SU-DHL-6 (cell line): Measurements from ENCODE around the gene KMT2E.

Source experiments
- H2AFZ ChIP-seq: fragments of 200-600 bp; sonication (generic); 2 replicates; pipeline ENCODE4 v1.6.1; 2014; ENCODE audit warnings: low read depth, mild to moderate bottlenecking, moderate library complexity, mixed read lengths, antibody characterized with exemption, low read length; ENCODE audit not compliant: severe bottlenecking
- H3F3A ChIP-seq: fragments of 200-600 bp; shearing (Covaris generic); 2 replicates; pipeline ENCODE4 v1.6.0; 2016; ENCODE audit warnings: antibody characterized with exemption, mild to moderate bottlenecking; ENCODE audit not compliant: insufficient read depth
- H3K27ac ChIP-seq: fragments of 200-600 bp; sonication (generic); 2 replicates; pipeline ENCODE4 v1.5.1; 2016; ENCODE audit warnings: low read depth, mild to moderate bottlenecking, low read length, moderate library complexity, mixed read lengths
- H3K27me3 ChIP-seq: fragments of 200-600 bp; sonication (generic), shearing (Covaris generic); 2 replicates; pipeline ENCODE4 v1.6.0; 2014; ENCODE audit warnings: mild to moderate bottlenecking, low read length
- H3K36me3 ChIP-seq: fragments of 200-600 bp; sonication (generic); 2 replicates; pipeline ENCODE4 v1.6.1; 2014; ENCODE audit warnings: mild to moderate bottlenecking, low read length, mixed read lengths
- H3K4me2 ChIP-seq: fragments of 300-600, 200-600 bp; shearing (Covaris generic), sonication (generic); 2 replicates; pipeline ENCODE4 v1.6.0; 2014; ENCODE audit warnings: low read length, low read depth, mild to moderate bottlenecking; ENCODE audit not compliant: poor library complexity, severe bottlenecking
- H3K4me3 ChIP-seq: fragments of 200-600 bp; sonication (generic); 2 replicates; pipeline ENCODE4 v1.5.1; 2014; ENCODE audit warnings: antibody characterized with exemption, low read length, mild to moderate bottlenecking, mixed read lengths; ENCODE audit not compliant: insufficient read depth, poor library complexity, severe bottlenecking
- H3K79me2 ChIP-seq: fragments of 200-600 bp; sonication (generic); 2 replicates; pipeline ENCODE4 v1.6.1; 2014; ENCODE audit warnings: mild to moderate bottlenecking, low read length, moderate library complexity; ENCODE audit not compliant: insufficient read depth
- H3K9ac ChIP-seq: fragments of 200-600 bp; sonication (generic); 2 replicates; pipeline ENCODE4 v1.7.0; 2014; ENCODE audit warnings: mild to moderate bottlenecking, low read length
- H3K9me2 ChIP-seq: fragments of 200-600 bp; sonication (generic); replicated peaks from 2 replicates; pipeline ENCODE4 v1.6.1; 2014; ENCODE audit warnings: low read length; ENCODE audit not compliant: insufficient read depth
- H3K9me3 ChIP-seq: fragments of 200-600 bp; sonication (generic); 2 replicates; pipeline ENCODE4 v1.6.1; 2014; ENCODE audit warnings: low read length, mixed read lengths; ENCODE audit not compliant: insufficient read depth
- H4K20me1 ChIP-seq: fragments of 200-600 bp; sonication (generic); 2 replicates; pipeline ENCODE4 v1.6.1; 2014; ENCODE audit warnings: low read depth, mild to moderate bottlenecking, antibody characterized with exemption, low read length, moderate library complexity, mixed read lengths
- CTCF ChIP-seq: fragments of 200-600 bp; sonication (generic); IDR thresholded peaks from one replicate; pipeline ENCODE4 v1.5.1; 2017; ENCODE audit warnings: antibody characterized with exemption, mild to moderate bottlenecking, low read length, moderate library complexity; ENCODE audit not compliant: insufficient read depth, poor library complexity, severe bottlenecking
- EZH2phosphoT487 ChIP-seq: fragments of 200-600 bp; sonication (generic), shearing (Covaris generic); conservative IDR thresholded peaks from 2 replicates; pipeline ENCODE4 v1.6.1; 2018; ENCODE audit warnings: mild to moderate bottlenecking, antibody characterized with exemption, low read length, moderate library complexity, mixed read lengths

The KMT2E gene

GRCh38 chr7:105102557-105103352 lies 88.8 kb downstream of the KMT2E start:
- Histone ChIP-seq H3K4me3 (no peak overlapping the region), H3K79me2 (no peaks in the 10 kb centered on the region), H3K9ac (no peak overlapping the region), H3K9me2 (no peaks in the 10 kb centered on the region), H4K20me1 (no peaks in the 10 kb centered on the region), H3K36me3 (peaks cover 65% of the 10 kb centered on the region), H3F3A (peaks cover 69% of the 10 kb centered on the region), H3K4me2 (no peak overlapping the region), H3K27me3 (no peaks in the 10 kb centered on the region), H3K9me3 (no peaks in the 10 kb centered on the region), H3K27ac (no peak overlapping the region), H2AFZ (no peak overlapping the region)
- no peak for TF ChIP-seq CTCF
- no peak for TF ChIP-seq EZH2phosphoT487

GRCh38 chr7:105105579-105105978 lies 91.6 kb downstream of the KMT2E start:
- peaks cover 87% of the 10 kb centered on the region for H3K36me3 ChIP-seq
- no peaks in the 10 kb centered on the region; the same call in 1 of the 2 replicates for H4K20me1 ChIP-seq
- H2AFZ ChIP-seq: no peak overlapping the region
- H3K9ac ChIP-seq: no peak overlapping the region
- no peak overlapping the region for H3K4me3 ChIP-seq
- peaks cover 63% of the 10 kb centered on the region for H3F3A ChIP-seq
- TF ChIP-seq EZH2phosphoT487 (no peak), CTCF (no peak)
- H3K27ac ChIP-seq: no peak overlapping the region
- no peaks in the 10 kb centered on the region for H3K9me2 ChIP-seq
- H3K79me2 ChIP-seq: no peaks in the 10 kb centered on the region
- no peaks in the 10 kb centered on the region for H3K9me3 ChIP-seq
- H3K27me3 ChIP-seq: no peaks in the 10 kb centered on the region
- no peak overlapping the region for H3K4me2 ChIP-seq

GRCh38 chr7:105106473-105106872 lies 92.5 kb downstream of the KMT2E start:
- no peaks in the 10 kb centered on the region for H3K9me3 ChIP-seq
- TF ChIP-seq CTCF (no peak), EZH2phosphoT487 (no peak)
- H3K79me2 ChIP-seq: no peaks in the 10 kb centered on the region
- no peak overlapping the region for H3K4me2 ChIP-seq
- H3K9me2 ChIP-seq: no peaks in the 10 kb centered on the region
- no peak overlapping the region for H3K4me3 ChIP-seq
- H3K36me3 ChIP-seq: peaks cover 87% of the 10 kb centered on the region
- no peak overlapping the region for H2AFZ ChIP-seq
- peaks cover 63% of the 10 kb centered on the region for H3F3A ChIP-seq
- no peaks in the 10 kb centered on the region for H3K27me3 ChIP-seq
- H3K27ac ChIP-seq: no peak overlapping the region
- no peak overlapping the region for H3K9ac ChIP-seq
- no peaks in the 10 kb centered on the region; the same call in 1 of the 2 replicates for H4K20me1 ChIP-seq
